KOPT-K1 (cell line): ENCODE results near the gene SNX15.

Source experiments
- H3K27ac ChIP-seq: fragments of 200-600 bp; sonication (generic); 2 replicates; pipeline ENCODE4 v1.5.1; 2016; ENCODE audit warnings: antibody characterized with exemption, mild to moderate bottlenecking, low read depth, low read length; ENCODE audit not compliant: poor library complexity, severe bottlenecking
- H3K36me3 ChIP-seq: fragments of 200-600 bp; sonication (generic); 2 replicates; pipeline ENCODE4 v1.5.1; 2017; ENCODE audit warnings: antibody characterized with exemption, mild to moderate bottlenecking, low read length, moderate library complexity; ENCODE audit not compliant: insufficient read depth
- H3K9me3 ChIP-seq: fragments of 200-600 bp; sonication (generic); 2 replicates; pipeline ENCODE4 v1.5.1; 2017; ENCODE audit warnings: antibody characterized with exemption, low read length, mild to moderate bottlenecking; ENCODE audit not compliant: insufficient read depth, poor library complexity, severe bottlenecking

SNX15 gene

DNA sequence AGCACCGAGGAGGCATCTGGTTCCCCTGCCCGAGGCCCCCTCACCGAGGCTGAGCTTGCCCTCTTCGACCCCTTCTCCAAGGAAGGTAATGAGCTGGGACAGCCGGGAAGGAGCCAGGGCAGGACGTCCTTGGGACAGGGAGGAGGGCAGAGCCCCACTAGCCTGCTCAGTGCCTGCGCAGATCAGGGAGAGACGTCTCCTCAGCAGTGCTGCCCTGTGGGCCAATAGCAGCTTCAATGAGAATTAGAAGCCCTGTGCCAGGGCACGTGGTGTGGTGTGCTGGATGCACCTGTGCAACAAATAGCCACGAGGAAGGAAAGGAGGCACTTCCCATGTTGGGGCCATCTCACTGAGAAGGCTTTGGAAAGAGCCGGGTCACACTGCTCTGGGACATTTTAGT is 8.3 kb downstream of the SNX15 start:
- Histone ChIP-seq H3K27ac (no peak overlapping the region), H3K9me3 (no peaks in the 10 kb centered on the region), H3K36me3 (peaks cover 45% of the 10 kb centered on the region)

GRCh38 chr11:65036931-65037330 is 9.7 kb downstream of the SNX15 start:
- H3K36me3 ChIP-seq: peaks cover 45% of the 10 kb centered on the region
- no peaks in the 10 kb centered on the region for H3K9me3 ChIP-seq
- no peak overlapping the region for H3K27ac ChIP-seq

DNA sequence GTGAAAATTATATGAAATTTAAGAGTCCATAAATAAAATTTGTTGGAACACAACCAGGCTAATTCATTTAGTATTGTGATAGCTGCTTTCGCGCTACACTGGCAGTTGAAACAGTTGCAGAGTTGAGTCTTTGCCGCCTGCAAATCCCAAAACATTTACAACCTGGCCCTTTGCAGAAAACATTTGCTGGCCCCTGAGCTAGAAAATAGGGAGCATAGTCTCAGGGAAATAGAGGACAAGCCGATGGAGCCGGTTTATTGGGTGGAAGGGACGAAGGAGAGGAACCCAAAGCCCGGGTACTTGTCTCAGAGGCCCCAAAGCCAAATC is 13.2 kb downstream of the SNX15 start:
- Histone ChIP-seq H3K9me3 (no peaks in the 10 kb centered on the region), H3K36me3 (peaks cover 54% of the 10 kb centered on the region), H3K27ac (peak overlapping the region; percentile 85)

- H3K36me3 ChIP-seq: peaks cover 54% of the 10 kb centered on the region
- H3K9me3 ChIP-seq: no peaks in the 10 kb centered on the region
- peak within 1 kb of the TSS; percentile 85 for H3K27ac ChIP-seq
These were observed 13.8 kb downstream of the SNX15 start, which contains the start of gene SAC3D1 for GRCh38 chr11:65040847-65041622. SAC3D1 (plus strand) TSS chr11:65041210; CDS start chr11:65041293, 83 bp downstream.

- H3K27ac ChIP-seq: no peak overlapping the region
- H3K9me3 ChIP-seq: no peaks in the 10 kb centered on the region
- peaks cover 54% of the 10 kb centered on the region for H3K36me3 ChIP-seq
These were observed 15.7 kb downstream of the SNX15 start for GRCh38 chr11:65042891-65043290.

DNA sequence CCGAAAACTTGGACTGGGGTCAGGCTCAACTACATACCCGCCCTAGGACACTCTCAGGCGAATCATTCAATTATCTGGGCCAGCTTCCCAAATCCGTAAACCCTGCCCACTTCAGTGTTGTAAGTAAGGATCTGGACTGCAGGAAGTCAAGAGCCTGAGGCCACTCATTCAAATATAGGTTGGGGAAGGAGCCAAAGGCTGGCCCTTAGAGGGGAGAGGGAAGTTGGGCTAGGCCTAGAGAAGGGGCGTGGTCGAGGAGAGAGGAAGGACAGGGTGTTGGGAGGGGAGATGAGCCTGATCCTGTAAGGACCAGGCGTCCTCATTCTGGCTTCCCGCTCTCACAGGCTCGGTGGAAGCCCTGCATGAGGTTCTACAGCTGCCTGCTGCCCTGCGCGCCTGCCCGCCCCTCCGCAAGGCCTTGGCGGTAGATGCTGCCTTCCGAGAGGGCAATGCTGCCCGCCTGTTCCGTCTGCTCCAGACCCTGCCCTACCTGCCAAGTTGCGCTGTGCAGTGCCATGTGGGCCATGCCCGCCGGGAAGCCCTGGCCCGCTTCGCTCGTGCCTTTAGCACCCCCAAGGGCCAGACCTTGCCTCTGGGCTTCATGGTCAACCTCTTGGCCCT is 16.8 kb downstream of the SNX15 start:
- no peak overlapping the region for H3K27ac ChIP-seq
- peaks cover 47% of the 10 kb centered on the region for H3K36me3 ChIP-seq
- H3K9me3 ChIP-seq: no peaks in the 10 kb centered on the region

DNA sequence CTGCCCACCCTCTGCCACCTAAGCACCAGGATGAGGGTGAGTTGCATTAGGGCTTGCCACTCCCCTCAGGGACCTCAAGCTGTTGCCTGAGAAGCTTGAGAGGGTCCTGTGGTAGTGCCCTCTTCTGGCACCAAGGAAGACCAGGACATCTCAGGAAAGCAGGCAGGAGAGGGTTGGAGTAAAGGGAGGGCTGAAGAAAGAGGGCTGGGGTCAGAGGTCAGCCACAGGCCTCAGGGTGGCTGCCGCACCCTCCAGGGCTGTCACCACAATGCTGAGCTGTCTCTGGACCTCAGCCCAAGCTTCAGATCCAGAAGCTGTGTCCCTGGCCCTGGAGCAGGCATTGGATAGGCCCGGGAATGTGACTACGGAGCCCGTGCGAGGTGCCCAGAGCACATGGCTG is 17.8 kb downstream of the SNX15 start:
- Histone ChIP-seq H3K9me3 (no peaks in the 10 kb centered on the region), H3K27ac (no peak overlapping the region), H3K36me3 (peaks cover 47% of the 10 kb centered on the region)

GRCh38 chr11:65045728-65046127 is 18.5 kb downstream of the SNX15 start:
- peaks cover 47% of the 10 kb centered on the region for H3K36me3 ChIP-seq
- no peaks in the 10 kb centered on the region for H3K9me3 ChIP-seq
- H3K27ac ChIP-seq: no peak overlapping the region

DNA sequence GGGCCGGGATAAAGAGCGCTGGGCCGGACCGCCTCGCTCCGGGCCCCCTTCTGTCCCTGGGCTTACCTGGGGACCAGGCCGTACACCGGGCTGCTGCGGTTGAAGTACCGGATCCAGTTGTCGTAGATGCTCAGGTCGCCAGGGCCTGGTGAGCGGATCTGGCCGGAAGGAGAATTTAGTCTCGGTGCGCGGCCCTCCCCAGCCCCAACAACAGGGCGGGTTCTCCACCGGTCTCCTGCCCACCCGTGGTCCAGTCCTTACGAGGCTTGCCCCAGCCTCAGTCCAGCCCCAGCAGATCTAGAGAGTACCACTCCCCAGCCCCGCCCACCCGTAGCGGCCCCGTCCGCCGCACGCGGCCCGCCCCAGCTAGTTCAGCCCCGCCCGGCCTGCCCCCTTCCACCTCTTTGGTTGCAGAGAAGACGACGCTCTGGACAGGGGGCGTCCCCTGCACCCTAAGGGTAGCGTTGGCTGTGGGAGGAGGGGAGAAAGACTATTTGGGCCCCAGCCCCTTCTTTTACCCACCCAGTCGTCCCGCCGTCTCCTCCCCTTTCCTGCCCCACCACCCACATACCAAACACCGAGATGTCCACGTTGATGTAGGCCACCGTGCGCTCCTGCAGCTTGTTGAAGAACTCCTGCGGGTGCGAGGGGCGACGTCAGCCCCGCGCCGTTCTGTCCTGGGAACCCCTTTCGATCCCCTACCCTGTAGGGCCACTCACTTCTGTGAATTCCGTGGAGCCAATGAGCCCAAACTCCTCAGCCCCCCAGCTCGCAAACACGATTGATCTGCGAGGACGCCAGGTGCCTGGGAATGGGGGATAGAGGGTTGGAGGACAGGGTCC is 20.6 kb downstream of the SNX15 start:
- no peak overlapping the region for H3K27ac ChIP-seq
- no peaks in the 10 kb centered on the region for H3K9me3 ChIP-seq
- peaks cover 43% of the 10 kb centered on the region for H3K36me3 ChIP-seq

GRCh38 chr11:65051398-65051858 is 24.2 kb downstream of the SNX15 start:
- Histone ChIP-seq H3K36me3 (peaks cover 9% of the 10 kb centered on the region; the same call in 1 of the 2 replicates), H3K27ac (no peak overlapping the region), H3K9me3 (no peaks in the 10 kb centered on the region)

DNA sequence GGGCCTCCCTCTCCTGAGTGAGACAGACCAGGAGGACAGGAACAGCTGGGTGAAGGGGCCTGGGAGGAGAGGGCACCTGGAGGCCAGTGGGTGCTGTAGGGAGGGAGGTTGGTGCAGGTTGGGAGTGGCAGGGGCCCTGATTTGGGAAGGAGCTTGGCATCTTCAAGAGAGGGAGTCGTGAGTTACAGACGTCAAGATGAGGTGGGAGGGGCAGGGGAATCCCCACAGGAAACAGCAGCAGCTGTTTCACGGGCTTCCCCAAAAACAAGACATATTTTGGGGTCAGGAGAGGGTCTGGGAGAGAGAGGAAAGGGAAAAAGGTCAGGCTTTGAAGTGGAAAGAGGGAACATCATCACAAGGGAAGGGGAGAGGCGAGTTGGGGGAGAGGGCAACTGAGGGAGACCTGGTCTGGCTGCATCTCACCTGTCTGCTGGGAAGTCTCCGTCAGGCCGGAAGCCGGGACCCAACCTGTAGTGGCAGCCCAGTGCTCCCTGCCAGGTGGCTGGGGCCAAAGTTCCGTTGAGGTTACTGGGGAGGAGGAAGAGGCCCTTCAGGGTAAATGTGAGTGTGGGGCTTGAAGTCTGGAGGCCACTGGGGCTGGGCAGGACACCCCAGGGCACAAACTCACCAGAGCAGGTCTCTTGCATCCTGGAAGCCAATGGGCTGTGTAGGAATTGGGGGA is 26.7 kb downstream of the SNX15 start:
- Histone ChIP-seq H3K27ac (no peak overlapping the region), H3K36me3 (no peaks in the 10 kb centered on the region), H3K9me3 (no peaks in the 10 kb centered on the region)

- no peak overlapping the region for H3K27ac ChIP-seq
- no peaks in the 10 kb centered on the region for H3K36me3 ChIP-seq
- H3K9me3 ChIP-seq: no peaks in the 10 kb centered on the region
These were observed 28.3 kb downstream of the SNX15 start for GRCh38 chr11:65055538-65055937.

- Histone ChIP-seq H3K9me3 (no peaks in the 10 kb centered on the region), H3K27ac (no peak overlapping the region), H3K36me3 (no peaks in the 10 kb centered on the region)
These were observed 29.8 kb downstream of the SNX15 start for GRCh38 chr11:65056999-65057398.

DNA sequence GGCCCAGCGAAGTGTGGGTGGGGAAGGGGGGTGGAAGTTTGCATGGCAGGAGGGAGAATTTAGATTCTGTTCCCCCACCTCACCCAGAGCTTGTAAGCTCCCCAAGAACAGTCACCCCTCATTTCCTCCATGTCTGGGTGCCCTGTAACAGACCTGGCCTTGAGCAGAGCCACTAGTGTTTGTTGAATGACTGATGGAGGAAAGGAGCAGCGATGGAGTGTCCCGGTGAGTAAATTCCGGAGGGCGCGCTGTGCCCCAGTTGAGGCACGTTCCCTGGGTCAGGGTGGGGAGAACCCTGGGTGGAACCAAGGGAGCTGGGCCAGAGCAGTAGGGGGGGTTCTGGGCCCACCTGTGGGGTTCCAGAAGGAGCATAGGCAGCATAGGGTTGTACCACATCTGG is 30.3 kb downstream of the SNX15 start:
- Histone ChIP-seq H3K27ac (no peak overlapping the region), H3K9me3 (no peaks in the 10 kb centered on the region)

DNA sequence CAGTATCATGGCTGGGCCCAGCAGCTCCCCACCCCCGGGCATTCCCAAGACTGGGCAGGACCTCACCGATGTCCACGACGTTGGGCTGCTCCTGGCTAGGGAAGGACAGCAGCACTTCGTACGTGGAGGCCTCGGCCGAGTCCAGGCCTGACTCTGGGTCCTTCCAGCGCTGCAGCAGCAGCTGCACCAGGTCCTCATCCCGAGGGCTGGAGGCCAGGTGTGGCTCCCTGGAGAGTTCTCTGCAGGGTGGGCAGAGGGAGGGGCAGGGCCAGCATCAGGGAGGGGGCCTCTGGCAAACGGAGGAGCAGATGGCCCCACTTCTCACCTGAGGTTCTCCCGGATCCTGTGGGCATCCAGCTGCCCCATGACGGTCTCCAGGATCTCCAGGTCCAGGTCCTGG is 30.8 kb downstream of the SNX15 start:
- H3K27ac ChIP-seq: no peak overlapping the region
- no peaks in the 10 kb centered on the region for H3K9me3 ChIP-seq
- H3K36me3 ChIP-seq: no peaks in the 10 kb centered on the region

More for the DNA sequence above, 30.3 kb downstream of the SNX15 start:
- H3K36me3 ChIP-seq: no peaks in the 10 kb centered on the region
